CD8-positive, alpha-beta memory T cell (primary cell): Measurements from ENCODE around the gene GSTA5. TPM values are rescaled to one million over a fixed set of nuclear protein-coding genes. Genes with fewer than 3 reads are reported as not detected.
"Not testable (repeated sequence)": the region's sequence is repeated elsewhere in the genome, so short reads cannot be mapped to it uniquely, and the experiment has no call there.

Experiments used
- CTCF ChIA-PET: fragments of 350-600 bp; sonication (Branson Sonifier 250); formaldehyde crosslinking; loops from one replicate; lab custom pipeline; 2021; ENCODE audit warnings: antibody characterized with exemption; lab: Charles Lee
- POLR2A ChIA-PET: fragments of 350-600 bp; sonication (Branson Sonifier 250); formaldehyde crosslinking; loops from one replicate; lab custom pipeline; 2021; ENCODE audit warnings: antibody characterized with exemption; lab: Charles Lee
- DNase-seq, 5 donors: peaks; one replicate each; pipeline versions ENCODE4 v3.0.0 to v3.0.0-alpha.2; 2020 to 2022; ENCODE audit warnings: mixed read lengths in 1 of 5
- H3K27ac ChIP-seq: one replicate; pipeline ENCODE4 v1.7.0; 2013; ENCODE audit warnings: low read depth, mild to moderate bottlenecking, low read length, moderate library complexity
- H3K27me3 ChIP-seq: 2 replicates; pipeline ENCODE4 v1.7.0; 2013; ENCODE audit warnings: low read length, mild to moderate bottlenecking; ENCODE audit not compliant: insufficient read depth, poor library complexity, severe bottlenecking
- H3K36me3 ChIP-seq: 2 replicates; pipeline ENCODE4 v1.7.0; 2013; ENCODE audit warnings: mild to moderate bottlenecking, low read length, moderate library complexity; ENCODE audit not compliant: insufficient read depth
- H3K4me1 ChIP-seq: 2 replicates; pipeline ENCODE4 v1.7.0; 2013; ENCODE audit warnings: mild to moderate bottlenecking, low read length, moderate library complexity; ENCODE audit not compliant: insufficient read depth
- H3K4me3 ChIP-seq: 2 replicates; pipeline ENCODE4 v1.7.0; 2013; ENCODE audit warnings: mild to moderate bottlenecking, low read length
- H3K9me3 ChIP-seq: 2 replicates; pipeline ENCODE4 v1.7.0; 2013; ENCODE audit warnings: mild to moderate bottlenecking, low read length
- H3K27ac Mint-ChIP-seq, 8 donors: one replicate each; pipeline ENCODE4 v1.8.0; 2020 to 2021; ENCODE audit warnings: mixed read lengths in 8 of 8, mild to moderate bottlenecking in 6 of 8, inconsistent platforms in 3 of 8, moderate library complexity in 3 of 8
- H3K27me3 Mint-ChIP-seq, 2 donors: one replicate each; pipeline ENCODE4 v1.8.0; 2020 to 2021; ENCODE audit warnings: mixed read lengths in 2 of 2, mild to moderate bottlenecking in 1 of 2, moderate library complexity in 1 of 2
- H3K36me3 Mint-ChIP-seq, 3 donors: one replicate each; pipeline ENCODE4 v1.8.0; 2020 to 2021; ENCODE audit warnings: mixed read lengths in 3 of 3, inconsistent platforms in 1 of 3, mild to moderate bottlenecking in 1 of 3
- H3K4me1 Mint-ChIP-seq, 3 donors: one replicate each; pipeline ENCODE4 v1.8.0; 2020 to 2021; ENCODE audit warnings: mixed read lengths in 3 of 3, inconsistent platforms in 1 of 3, mild to moderate bottlenecking in 1 of 3
- H3K4me3 Mint-ChIP-seq, 7 donors: one replicate each; pipeline ENCODE4 v1.8.0; 2020 to 2021; ENCODE audit warnings: mixed read lengths in 7 of 7, mild to moderate bottlenecking in 6 of 7, moderate library complexity in 4 of 7, inconsistent platforms in 2 of 7
- H3K9me3 Mint-ChIP-seq, 5 donors: one replicate each; pipeline ENCODE4 v1.8.0; 2020 to 2022; ENCODE audit warnings: mixed read lengths in 5 of 5, mild to moderate bottlenecking in 3 of 5, moderate library complexity in 2 of 5, inconsistent platforms in 1 of 5
- polyA plus RNA-seq: library from polyadenylated mRNA; unstranded; fragments of 300-500 nt; fragmentation: Illumina TruSeq; gene quantifications from one replicate; pipeline ENCODE4 v1.2.3, GENCODE V29; 2021
- total RNA-seq, 2 experiments: library from RNA; stranded (reverse); gene quantifications; one replicate each; pipeline ENCODE4 v1.2.3, GENCODE V29; 2021

Gene GSTA5
- total and polyA plus RNA-seq, 3 experiments from 2014 or later = not detected

DNA sequence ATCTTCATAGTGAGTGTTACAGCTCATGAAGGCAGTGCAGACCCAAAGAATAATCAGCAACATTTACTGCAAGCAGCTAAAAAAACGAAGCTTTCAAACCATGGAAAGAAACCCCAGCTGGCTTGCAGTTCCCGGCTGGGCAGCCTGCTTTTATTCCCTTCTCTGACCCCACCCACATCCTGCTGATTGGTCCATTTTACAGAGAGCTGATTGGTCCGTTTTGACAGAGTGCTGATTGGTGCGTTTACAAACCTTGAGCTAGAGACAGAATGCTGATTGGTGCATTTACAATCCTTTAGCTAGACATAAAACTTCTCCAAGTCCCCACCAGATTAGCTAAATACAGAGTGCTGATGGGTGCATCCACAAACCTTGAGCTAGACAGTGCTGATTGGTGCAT is 12.0 kb downstream of the GSTA5 start:
- H3K27me3 ChIP-seq, H3K4me3 Mint-ChIP-seq, H3K4me1 ChIP-seq, H3K36me3 Mint-ChIP-seq, H3K9me3 ChIP-seq, H3K27ac ChIP-seq, POLR2A ChIA-PET, H3K9me3 Mint-ChIP-seq, H3K36me3 ChIP-seq, H3K27ac Mint-ChIP-seq, H3K4me1 Mint-ChIP-seq, DNase-seq, H3K4me3 ChIP-seq: not testable (repeated sequence)
- CTCF ChIA-PET = interaction anchor here (1.3 kb wide), 1 partner anchor 13 kb away, joined by 3 read pairs; no protein-coding TSS in a partner anchor
- peaks cover 13 to 27% of the 10 kb centered on the region in 2 donors for H3K27me3 Mint-ChIP-seq

GRCh38 chr6:52827073-52827783 is 13.4 kb downstream of the GSTA5 start:
- POLR2A ChIA-PET, H3K4me3 Mint-ChIP-seq, H3K36me3 ChIP-seq, H3K36me3 Mint-ChIP-seq, H3K9me3 ChIP-seq, CTCF ChIA-PET, H3K27me3 ChIP-seq, H3K4me1 Mint-ChIP-seq, H3K27ac ChIP-seq, H3K4me3 ChIP-seq, H3K27ac Mint-ChIP-seq, H3K4me1 ChIP-seq, DNase-seq: not testable (repeated sequence)
- peaks cover 15 to 25% of the 10 kb centered on the region in 2 donors for H3K27me3 Mint-ChIP-seq
- peaks cover 0 to 11% (median 5%) of the 10 kb centered on the region in 5 donors for H3K9me3 Mint-ChIP-seq

GRCh38 chr6:52826513-52826912 is 14.1 kb downstream of the GSTA5 start:
- no peaks in the 10 kb centered on the region for H3K36me3 ChIP-seq
- ChIA-PET POLR2A (no interaction called here), CTCF (no interaction called here)
- no peaks in the 10 kb centered on the region for H3K4me1 ChIP-seq
- H3K4me1 Mint-ChIP-seq = no peaks in the 10 kb centered on the region
- H3K27me3 ChIP-seq = no peaks in the 10 kb centered on the region
- H3K9me3 ChIP-seq = no peaks in the 10 kb centered on the region
- DNase-seq = no peak
- H3K4me3 ChIP-seq = no peak overlapping the region
- H3K36me3 Mint-ChIP-seq = peaks cover 0 to 6% (median 0%) of the 10 kb centered on the region in 3 donors
- peaks cover 0 to 12% (median 7%) of the 10 kb centered on the region in 5 donors for H3K9me3 Mint-ChIP-seq
- H3K27me3 Mint-ChIP-seq = peaks cover 15 to 23% of the 10 kb centered on the region in 2 donors
- no peak overlapping the region for H3K27ac ChIP-seq
- H3K27ac Mint-ChIP-seq = no peak overlapping the region
- no peak overlapping the region for H3K4me3 Mint-ChIP-seq

- POLR2A ChIA-PET, H3K36me3 Mint-ChIP-seq, CTCF ChIA-PET, H3K4me1 ChIP-seq, H3K4me1 Mint-ChIP-seq, H3K27me3 ChIP-seq, DNase-seq, H3K27ac ChIP-seq, H3K4me3 Mint-ChIP-seq, H3K4me3 ChIP-seq, H3K36me3 ChIP-seq, H3K9me3 ChIP-seq, H3K27ac Mint-ChIP-seq: not testable (repeated sequence)
- Mint-ChIP-seq H3K9me3 (peaks cover 0 to 12% (median 10%) of the 10 kb centered on the region in 5 donors), H3K27me3 (peaks cover 15 to 23% of the 10 kb centered on the region in 2 donors)
Measured at GRCh38 chr6:52825900-52826459, 14.6 kb downstream of the GSTA5 start.

- H3K27ac ChIP-seq, POLR2A ChIA-PET, H3K27ac Mint-ChIP-seq, H3K36me3 ChIP-seq, H3K4me3 ChIP-seq, H3K4me1 Mint-ChIP-seq, H3K4me3 Mint-ChIP-seq, H3K4me1 ChIP-seq, DNase-seq, H3K9me3 ChIP-seq, H3K27me3 ChIP-seq, H3K36me3 Mint-ChIP-seq, CTCF ChIA-PET: not testable (repeated sequence)
- Mint-ChIP-seq H3K9me3 (peaks cover 0 to 15% (median 11%) of the 10 kb centered on the region in 5 donors), H3K27me3 (peaks cover 13 to 16% of the 10 kb centered on the region in 2 donors)
Measured at GRCh38 chr6:52825270-52825793, 15.3 kb downstream of the GSTA5 start.

- peaks cover 8 to 9% of the 10 kb centered on the region in 2 donors for H3K27me3 Mint-ChIP-seq
- no peaks in the 10 kb centered on the region for H3K4me1 ChIP-seq
Measured at GRCh38 chr6:52821842-52822241, 18.8 kb downstream of the GSTA5 start.

DNA sequence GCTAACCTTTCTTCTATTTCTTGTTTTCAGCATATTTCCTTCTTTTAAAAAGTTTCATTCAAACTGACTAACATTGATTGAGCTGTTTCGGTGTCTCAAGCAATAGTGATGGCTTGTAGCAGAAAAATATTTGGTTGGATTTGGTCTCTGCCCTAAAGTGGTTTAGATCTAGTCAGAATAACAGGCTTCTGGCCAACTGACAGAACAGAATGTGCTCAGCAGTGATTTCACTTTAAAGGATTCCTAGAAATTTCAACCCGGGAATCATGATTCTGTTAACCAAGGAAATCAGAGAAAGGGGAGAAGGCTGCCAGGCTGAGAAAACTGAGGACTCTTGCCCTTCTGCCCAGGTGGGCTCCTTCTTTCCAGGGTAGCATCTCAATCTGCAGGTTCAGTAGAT is 20.4 kb downstream of the GSTA5 start:
- peaks cover 6 to 7% of the 10 kb centered on the region in 2 donors for H3K27me3 Mint-ChIP-seq

More at GRCh38 chr6:52821842-52822241, 18.8 kb downstream of the GSTA5 start:
- no peak overlapping the region for H3K4me3 ChIP-seq
- Mint-ChIP-seq H3K27ac (no peak overlapping the region), H3K4me1 (no peaks in the 10 kb centered on the region), H3K4me3 (no peak overlapping the region), H3K36me3 (peaks cover 0 to 6% (median 0%) of the 10 kb centered on the region in 3 donors), H3K9me3 (peaks cover 0 to 15% (median 11%) of the 10 kb centered on the region in 5 donors)
- no peaks in the 10 kb centered on the region for H3K9me3 ChIP-seq
- no peaks in the 10 kb centered on the region for H3K27me3 ChIP-seq
- H3K27ac ChIP-seq = no peak overlapping the region
- ChIA-PET CTCF (no interaction called here), POLR2A (no interaction called here)
- no peaks in the 10 kb centered on the region for H3K36me3 ChIP-seq
- DNase-seq = no peak

More for the DNA sequence above, 20.4 kb downstream of the GSTA5 start:
- no peak overlapping the region for H3K4me3 Mint-ChIP-seq
- H3K27me3 ChIP-seq = no peaks in the 10 kb centered on the region
- H3K4me1 Mint-ChIP-seq = peaks cover 0 to 4% (median 1%) of the 10 kb centered on the region in 3 donors
- H3K4me3 ChIP-seq = no peak overlapping the region
- H3K4me1 ChIP-seq = no peaks in the 10 kb centered on the region
- no peaks in the 10 kb centered on the region for H3K36me3 ChIP-seq
- ChIA-PET POLR2A (no interaction called here), CTCF (no interaction called here)
- H3K36me3 Mint-ChIP-seq = peaks cover 0 to 6% (median 0%) of the 10 kb centered on the region in 3 donors
- peaks cover 0 to 15% (median 11%) of the 10 kb centered on the region in 5 donors for H3K9me3 Mint-ChIP-seq
- no peak overlapping the region for H3K27ac Mint-ChIP-seq
- H3K27ac ChIP-seq = no peak overlapping the region
- no peak for DNase-seq
- H3K9me3 ChIP-seq = no peaks in the 10 kb centered on the region
